ENCODE measurements around the gene KRTAP10-1.

DNA sequence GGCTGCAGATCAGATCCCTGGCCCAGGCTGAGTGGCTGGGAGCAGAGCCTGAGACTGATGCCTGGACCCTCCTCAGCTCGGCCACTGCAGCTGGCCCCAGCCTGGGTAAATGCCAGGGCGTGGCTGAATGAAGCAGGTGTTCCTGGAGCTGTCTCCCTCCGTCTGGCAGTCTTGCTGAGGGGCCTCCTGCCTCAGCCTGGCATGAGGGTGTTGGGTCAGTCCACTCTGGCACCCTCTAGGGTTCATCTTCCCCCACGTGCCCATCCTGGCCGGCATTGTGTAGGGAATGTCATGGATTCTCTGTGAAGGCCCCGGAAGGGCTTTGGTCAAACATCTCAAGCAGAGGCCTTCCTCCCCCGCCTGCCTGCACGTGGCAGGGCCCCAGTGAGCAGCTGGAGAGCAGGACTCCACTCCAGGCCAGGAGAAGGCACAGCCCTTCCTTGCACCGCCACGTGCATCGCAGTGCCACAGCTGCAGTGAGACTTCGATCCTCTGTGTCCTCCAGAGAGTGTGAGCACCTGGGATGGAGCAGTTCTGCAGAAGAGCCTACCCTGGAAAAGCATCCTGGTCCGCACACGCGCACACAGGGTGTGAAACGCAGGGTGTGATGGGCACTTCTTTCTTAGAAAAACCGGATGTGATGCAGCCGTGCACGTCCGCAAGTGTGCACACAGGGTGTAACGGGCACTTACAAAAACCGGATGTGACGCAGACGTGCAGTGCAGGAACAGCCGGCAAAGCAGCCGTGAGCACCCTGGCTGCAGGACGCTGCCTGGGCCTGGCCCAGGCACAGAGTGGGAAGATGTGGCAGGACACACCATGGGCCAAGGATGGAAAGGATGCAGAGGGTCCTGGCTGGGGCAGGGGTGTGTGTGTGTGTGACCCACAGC, 28.9 kb upstream of the KRTAP10-1 start:
- TF ChIP-seq POLR2A (IDR thresholded peaks at IDR 0.05; ENCODE audit: low read depth) (no peak), POLR2AphosphoS5 (IDR thresholded peaks at IDR 0.05) (no peak)
- TF ChIP-seq, protein P1, sequence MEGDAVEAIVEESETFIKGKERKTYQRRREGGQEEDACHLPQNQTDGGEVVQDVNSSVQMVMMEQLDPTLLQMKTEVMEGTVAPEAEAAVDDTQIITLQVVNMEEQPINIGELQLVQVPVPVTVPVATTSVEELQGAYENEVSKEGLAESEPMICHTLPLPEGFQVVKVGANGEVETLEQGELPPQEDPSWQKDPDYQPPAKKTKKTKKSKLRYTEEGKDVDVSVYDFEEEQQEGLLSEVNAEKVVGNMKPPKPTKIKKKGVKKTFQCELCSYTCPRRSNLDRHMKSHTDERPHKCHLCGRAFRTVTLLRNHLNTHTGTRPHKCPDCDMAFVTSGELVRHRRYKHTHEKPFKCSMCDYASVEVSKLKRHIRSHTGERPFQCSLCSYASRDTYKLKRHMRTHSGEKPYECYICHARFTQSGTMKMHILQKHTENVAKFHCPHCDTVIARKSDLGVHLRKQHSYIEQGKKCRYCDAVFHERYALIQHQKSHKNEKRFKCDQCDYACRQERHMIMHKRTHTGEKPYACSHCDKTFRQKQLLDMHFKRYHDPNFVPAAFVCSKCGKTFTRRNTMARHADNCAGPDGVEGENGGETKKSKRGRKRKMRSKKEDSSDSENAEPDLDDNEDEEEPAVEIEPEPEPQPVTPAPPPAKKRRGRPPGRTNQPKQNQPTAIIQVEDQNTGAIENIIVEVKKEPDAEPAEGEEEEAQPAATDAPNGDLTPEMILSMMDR (IDR thresholded peaks at IDR 0.05) = no peak
